ENCODE measurements around the gene PCDH18.

DNA sequence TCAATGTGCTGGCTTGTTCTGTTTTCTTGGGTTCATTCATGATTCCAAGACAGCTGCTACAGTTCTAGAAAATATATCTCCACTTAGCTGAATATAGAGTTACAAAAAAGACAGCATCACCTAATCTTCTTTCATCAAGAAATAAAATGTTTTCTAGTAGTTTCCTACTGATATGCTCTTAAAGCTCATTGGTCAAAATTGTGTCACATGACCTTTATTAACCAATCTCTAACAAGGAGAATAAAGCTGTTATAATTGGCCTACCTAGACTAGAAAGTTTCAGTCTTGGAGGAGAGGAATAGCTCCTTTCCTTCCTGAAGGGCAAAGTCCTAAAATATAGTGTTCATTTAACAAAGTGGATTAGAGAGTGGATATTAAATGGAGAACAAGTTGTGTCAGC, 8.1 kb upstream of the PCDH18 start:
- TF ChIP-seq, protein P1, sequence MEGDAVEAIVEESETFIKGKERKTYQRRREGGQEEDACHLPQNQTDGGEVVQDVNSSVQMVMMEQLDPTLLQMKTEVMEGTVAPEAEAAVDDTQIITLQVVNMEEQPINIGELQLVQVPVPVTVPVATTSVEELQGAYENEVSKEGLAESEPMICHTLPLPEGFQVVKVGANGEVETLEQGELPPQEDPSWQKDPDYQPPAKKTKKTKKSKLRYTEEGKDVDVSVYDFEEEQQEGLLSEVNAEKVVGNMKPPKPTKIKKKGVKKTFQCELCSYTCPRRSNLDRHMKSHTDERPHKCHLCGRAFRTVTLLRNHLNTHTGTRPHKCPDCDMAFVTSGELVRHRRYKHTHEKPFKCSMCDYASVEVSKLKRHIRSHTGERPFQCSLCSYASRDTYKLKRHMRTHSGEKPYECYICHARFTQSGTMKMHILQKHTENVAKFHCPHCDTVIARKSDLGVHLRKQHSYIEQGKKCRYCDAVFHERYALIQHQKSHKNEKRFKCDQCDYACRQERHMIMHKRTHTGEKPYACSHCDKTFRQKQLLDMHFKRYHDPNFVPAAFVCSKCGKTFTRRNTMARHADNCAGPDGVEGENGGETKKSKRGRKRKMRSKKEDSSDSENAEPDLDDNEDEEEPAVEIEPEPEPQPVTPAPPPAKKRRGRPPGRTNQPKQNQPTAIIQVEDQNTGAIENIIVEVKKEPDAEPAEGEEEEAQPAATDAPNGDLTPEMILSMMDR (conservative IDR thresholded peaks at IDR 0.05; ENCODE audit: low read depth in 2 of 2): no peak
- TF ChIP-seq EZH2 (IDR thresholded peaks at IDR 0.05; ENCODE audit: low read depth, unreplicated experiment): no peak
